Iris pigment epithelial cell (primary cell): ENCODE measurements around the gene CACNA1C.

ENCODE experiments used
- DNase-seq: peaks from one replicate; pipeline ENCODE4 v3.0.0-alpha.2; 2011; ENCODE audit warnings: low read depth

Gene CACNA1C

GRCh38 chr12:2205996-2206395, 153.2 kb downstream of the CACNA1C start:
- no peak for DNase-seq

- no peak for DNase-seq
These were observed 156.2 kb downstream of the CACNA1C start for GRCh38 chr12:2208837-2209635.

GRCh38 chr12:2211119-2211518, 158.3 kb downstream of the CACNA1C start:
- DNase-seq, result no peak

- DNase-seq, result no peak
These were observed 159.8 kb downstream of the CACNA1C start for GRCh38 chr12:2212537-2212936.

GRCh38 chr12:2212971-2213869, 160.4 kb downstream of the CACNA1C start:
- DNase-seq, result no peak

GRCh38 chr12:2214411-2214810, 161.6 kb downstream of the CACNA1C start:
- peak; percentile 38 for DNase-seq

GRCh38 chr12:2215709-2216560, 163.1 kb downstream of the CACNA1C start:
- DNase-seq, result peak; percentile 50

GRCh38 chr12:2218706-2219105, 165.9 kb downstream of the CACNA1C start:
- DNase-seq, result no peak

- DNase-seq, result no peak
These were observed 168.3 kb downstream of the CACNA1C start for GRCh38 chr12:2221030-2221621.

- no peak for DNase-seq
These were observed 169.9 kb downstream of the CACNA1C start for GRCh38 chr12:2222691-2223090.

- DNase-seq, result no peak
These were observed 172.2 kb downstream of the CACNA1C start for GRCh38 chr12:2224961-2225360.

- no peak for DNase-seq
These were observed 172.9 kb downstream of the CACNA1C start for GRCh38 chr12:2225696-2226095.

- no peak for DNase-seq
These were observed 173.9 kb downstream of the CACNA1C start for GRCh38 chr12:2226641-2227040.

- no peak for DNase-seq
These were observed 174.6 kb downstream of the CACNA1C start for GRCh38 chr12:2227360-2227759.

- DNase-seq, result no peak
These were observed 175.7 kb downstream of the CACNA1C start for GRCh38 chr12:2228535-2228934.

GRCh38 chr12:2229661-2230539, 177.1 kb downstream of the CACNA1C start:
- no peak for DNase-seq

GRCh38 chr12:2231011-2231595, 178.3 kb downstream of the CACNA1C start:
- DNase-seq, result no peak

- no peak for DNase-seq
These were observed 179.2 kb downstream of the CACNA1C start for GRCh38 chr12:2231956-2232355.

- DNase-seq, result no peak
These were observed 180.2 kb downstream of the CACNA1C start for GRCh38 chr12:2233034-2233433.

- DNase-seq, result no peak
These were observed 181.3 kb downstream of the CACNA1C start for GRCh38 chr12:2234091-2234490.
